Posterior vena cava (tissue), 2 donors: Measurements from ENCODE around the gene OTOS. TPM values are rescaled to one million over a fixed set of nuclear protein-coding genes. Genes with fewer than 3 reads are reported as not detected.

Experiments used
- DNase-seq: peaks from one replicate; pipeline ENCODE4 v3.0.0-alpha.2; 2020; ENCODE audit warnings: low spot score
- intact Hi-C, 2 donors: fragments of 100-400 bp; cut with DNase I; formaldehyde crosslinking; loops; one replicate each; pipeline versions ENCODE4 v1.14.1 to v1.14.2; 2022 to 2023
- total RNA-seq, 2 donors: library from RNA; stranded (reverse); fragmentation: NEBNext Ultra II Directional; extraction: Animal tissue kit (Norgen Biotek cat#: 25700); gene quantifications; one replicate each; pipeline ENCODE4 v1.2.1, GENCODE V29; 2021
- donor health status: DM: yes; HTN: yes; CAD: no.
- donor health status: DM: yes; HTN: yes; CAD: no.

The OTOS gene
- total RNA-seq, 2 donors from 2014 or later = not detected

GRCh38 chr2:240155745-240156390, 15.4 kb upstream of the OTOS start:
- intact Hi-C loops = no loop called here
- DNase-seq = peak; percentile 61

GRCh38 chr2:240155048-240155744, 14.7 kb upstream of the OTOS start:
- peak; percentile 32 for DNase-seq

GRCh38 chr2:240154606-240155005, 14.1 kb upstream of the OTOS start:
- peak; percentile 51 for DNase-seq
- intact Hi-C loops = no loop called here

More at GRCh38 chr2:240155048-240155744, 14.7 kb upstream of the OTOS start:
- intact Hi-C loops = no loop called here

- intact Hi-C loops = no loop called here
- DNase-seq = peak; percentile 53
Observed at GRCh38 chr2:240153418-240153817, 13.0 kb upstream of the OTOS start.

GRCh38 chr2:240151477-240152031, 11.1 kb upstream of the OTOS start:
- intact Hi-C loops = no loop called here
- no peak for DNase-seq

- intact Hi-C loops = loop anchor here in 1 of 2 donors (5.0 kb wide), 1 partner anchor 93 kb away; no protein-coding TSS in a partner anchor
- no peak for DNase-seq
Observed at GRCh38 chr2:240149943-240150784, 9.7 kb upstream of the OTOS start.

GRCh38 chr2:240147911-240148587, 7.6 kb upstream of the OTOS start:
- intact Hi-C loops = loop anchor here in 1 of 2 donors (5.0 kb wide), 1 partner anchor 91 kb away; no protein-coding TSS in a partner anchor
- DNase-seq = no peak

GRCh38 chr2:240147382-240147781, 6.9 kb upstream of the OTOS start:
- intact Hi-C loops = loop anchor here in 1 of 2 donors (5.0 kb wide), 1 partner anchor 90 kb away; no protein-coding TSS in a partner anchor
- DNase-seq = no peak

GRCh38 chr2:240146627-240147278, 6.3 kb upstream of the OTOS start:
- intact Hi-C loops = loop anchor here in 1 of 2 donors (5.0 kb wide), 1 partner anchor 89 kb away; no protein-coding TSS in a partner anchor
- no peak for DNase-seq

- intact Hi-C loops = loop anchor here in 1 of 2 donors (5.0 kb wide), 1 partner anchor 89 kb away; no protein-coding TSS in a partner anchor
- DNase-seq = no peak
Observed at GRCh38 chr2:240146141-240146561, 5.7 kb upstream of the OTOS start.

GRCh38 chr2:240145461-240145860, 5.0 kb upstream of the OTOS start:
- intact Hi-C loops = loop anchor here in 1 of 2 donors (5.0 kb wide), 1 partner anchor 88 kb away; no protein-coding TSS in a partner anchor
- no peak for DNase-seq

GRCh38 chr2:240144649-240145261, 4.3 kb upstream of the OTOS start:
- peak; percentile 71 for DNase-seq
- intact Hi-C loops = loop anchor here (5.0 kb wide), 1 partner anchor 87 kb away; no protein-coding TSS in a partner anchor

- intact Hi-C loops = loop anchor here in 1 of 2 donors (5.0 kb wide), 1 partner anchor 87 kb away; no protein-coding TSS in a partner anchor
- peak; percentile 90 for DNase-seq
Observed at GRCh38 chr2:240143801-240144648, 3.6 kb upstream of the OTOS start.

- intact Hi-C loops = loop anchor here in 1 of 2 donors (5.0 kb wide), 1 partner anchor 86 kb away; no protein-coding TSS in a partner anchor
- peak; percentile 60 for DNase-seq
Observed at GRCh38 chr2:240143276-240143675, 2.8 kb upstream of the OTOS start.

- intact Hi-C loops = loop anchor here in 1 of 2 donors (5.0 kb wide), 1 partner anchor 86 kb away; no protein-coding TSS in a partner anchor
- DNase-seq = peak; percentile 62
Observed at GRCh38 chr2:240142859-240143258, 2.4 kb upstream of the OTOS start.

GRCh38 chr2:240142256-240142775, 1.9 kb upstream of the OTOS start:
- peak; percentile 62 for DNase-seq
- intact Hi-C loops = loop anchor here in 1 of 2 donors (5.0 kb wide), 1 partner anchor 85 kb away; no protein-coding TSS in a partner anchor
